Measurements from ENCODE around the gene ADAD1.

ADAD1 gene

DNA sequence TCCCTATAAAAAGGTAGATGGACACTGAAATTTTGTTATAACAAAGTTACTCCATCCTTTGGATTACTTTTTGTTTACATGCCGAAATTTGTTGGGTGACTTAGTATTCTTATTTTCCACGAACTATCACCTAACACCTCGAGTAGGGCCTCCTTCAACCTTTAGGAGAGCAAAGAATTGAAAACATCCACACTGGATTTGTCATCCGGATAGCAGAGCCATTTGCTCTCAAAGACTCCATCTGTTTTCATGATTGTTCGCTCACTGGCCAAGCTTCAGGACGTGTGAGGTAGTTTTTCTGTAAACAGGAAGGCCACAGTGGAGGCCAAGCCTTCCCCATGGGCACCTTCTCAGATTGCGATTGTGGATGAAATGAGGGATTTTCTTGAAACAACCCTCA lies at the start of gene ADAD1:
ADAD1 (plus strand) TSS at position 301 of the 400 bp plus-strand sequence. CDS start 1,059 bp downstream, outside the sequence.
- Histone ChIP-seq H3K27me3 (ENCODE audit: control insufficient read depth, insufficient read depth, low read length) (no peaks in the 10 kb centered on the region), H3K4me2 (ENCODE audit: low read length) (no peak within 1 kb of the TSS), H3K4me3 (ENCODE audit: low read depth, low read length) (no peak within 1 kb of the TSS), H3K79me2 (no peaks in the 10 kb centered on the region), H3K27ac (no peak within 1 kb of the TSS), H2AFZ (no peak within 1 kb of the TSS), H3K9ac (no peak within 1 kb of the TSS), H3K4me1 (no peaks in the 10 kb centered on the region), H3K9me3 (ENCODE audit: control insufficient read depth, low read length) (no peaks in the 10 kb centered on the region), H3K36me3 (ENCODE audit: control insufficient read depth, insufficient read depth, low read length) (no peaks in the 10 kb centered on the region)
- TF ChIP-seq, protein P1, sequence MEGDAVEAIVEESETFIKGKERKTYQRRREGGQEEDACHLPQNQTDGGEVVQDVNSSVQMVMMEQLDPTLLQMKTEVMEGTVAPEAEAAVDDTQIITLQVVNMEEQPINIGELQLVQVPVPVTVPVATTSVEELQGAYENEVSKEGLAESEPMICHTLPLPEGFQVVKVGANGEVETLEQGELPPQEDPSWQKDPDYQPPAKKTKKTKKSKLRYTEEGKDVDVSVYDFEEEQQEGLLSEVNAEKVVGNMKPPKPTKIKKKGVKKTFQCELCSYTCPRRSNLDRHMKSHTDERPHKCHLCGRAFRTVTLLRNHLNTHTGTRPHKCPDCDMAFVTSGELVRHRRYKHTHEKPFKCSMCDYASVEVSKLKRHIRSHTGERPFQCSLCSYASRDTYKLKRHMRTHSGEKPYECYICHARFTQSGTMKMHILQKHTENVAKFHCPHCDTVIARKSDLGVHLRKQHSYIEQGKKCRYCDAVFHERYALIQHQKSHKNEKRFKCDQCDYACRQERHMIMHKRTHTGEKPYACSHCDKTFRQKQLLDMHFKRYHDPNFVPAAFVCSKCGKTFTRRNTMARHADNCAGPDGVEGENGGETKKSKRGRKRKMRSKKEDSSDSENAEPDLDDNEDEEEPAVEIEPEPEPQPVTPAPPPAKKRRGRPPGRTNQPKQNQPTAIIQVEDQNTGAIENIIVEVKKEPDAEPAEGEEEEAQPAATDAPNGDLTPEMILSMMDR (IDR thresholded peaks at IDR 0.05): no peak

DNA sequence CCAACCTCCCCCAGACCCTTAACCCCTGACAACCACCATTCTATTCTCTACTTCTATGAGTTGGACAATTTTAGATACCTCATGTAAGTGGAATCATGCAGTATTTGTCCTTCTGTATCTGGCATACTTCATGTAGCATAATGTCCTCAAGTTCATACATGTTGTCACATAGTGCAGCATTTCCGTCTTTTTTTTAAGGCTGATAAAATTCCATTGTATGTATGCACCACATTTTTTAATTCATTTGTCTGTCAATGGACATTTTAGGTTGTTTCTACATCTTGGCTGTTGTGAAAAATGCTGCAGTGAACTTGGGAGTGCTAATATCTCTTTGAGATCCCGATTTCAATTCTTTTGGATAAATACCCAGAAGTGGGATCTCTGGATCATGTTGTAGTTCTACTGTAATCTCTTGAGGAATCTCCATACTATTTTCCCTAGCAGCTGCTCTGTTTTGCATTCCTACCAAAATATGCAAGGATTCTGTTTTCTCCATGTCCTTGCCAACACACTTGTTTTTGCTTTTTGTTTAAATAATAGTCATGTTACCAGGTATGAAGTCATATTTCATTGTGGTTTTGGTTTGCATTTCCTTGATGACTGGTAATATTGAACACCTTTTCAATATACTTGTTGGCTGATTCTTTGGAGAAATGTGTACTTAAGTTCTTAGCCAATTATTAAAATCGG lies 48.8 kb upstream of the ADAD1 start:
- H3K27me3 ChIP-seq (ENCODE audit: control insufficient read depth, insufficient read depth, low read length): no peaks in the 10 kb centered on the region
- no peaks in the 10 kb centered on the region for H3K79me2 ChIP-seq
- H3K4me2 ChIP-seq (ENCODE audit: low read length): no peak overlapping the region
- no peak overlapping the region for H3K27ac ChIP-seq
- no peak overlapping the region for H3K9ac ChIP-seq
- no peak overlapping the region for H3K4me3 ChIP-seq (ENCODE audit: low read depth, low read length)
- no peaks in the 10 kb centered on the region for H3K4me1 ChIP-seq
- TF ChIP-seq, protein P1 (IDR thresholded peaks at IDR 0.05): no peak
- H3K36me3 ChIP-seq (ENCODE audit: control insufficient read depth, insufficient read depth, low read length): no peaks in the 10 kb centered on the region
- H2AFZ ChIP-seq: no peak overlapping the region
- H3K9me3 ChIP-seq (ENCODE audit: control insufficient read depth, low read length): no peaks in the 10 kb centered on the region

DNA sequence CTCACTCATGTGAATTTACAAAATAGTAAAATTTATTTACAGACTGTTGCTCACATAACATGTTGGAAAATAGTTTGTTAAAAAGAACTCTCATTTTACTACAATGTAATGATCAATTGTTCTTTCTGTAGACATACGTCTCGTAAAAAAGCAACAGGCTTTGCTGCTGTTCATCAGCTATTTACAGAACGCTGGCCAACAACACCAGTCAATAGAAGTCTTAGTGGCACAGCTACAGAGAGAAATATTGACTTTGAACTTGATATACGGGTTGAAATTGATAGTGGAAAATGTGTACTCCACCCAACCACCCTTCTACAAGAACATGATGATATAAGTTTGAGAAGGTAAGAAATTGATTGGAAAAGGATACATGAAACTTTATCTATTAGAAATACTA lies 47.6 kb upstream of the ADAD1 start:
- no peak overlapping the region for H2AFZ ChIP-seq
- H3K4me1 ChIP-seq: no peaks in the 10 kb centered on the region
- no peak overlapping the region for H3K4me3 ChIP-seq (ENCODE audit: low read depth, low read length)
- H3K27ac ChIP-seq: no peak overlapping the region
- H3K27me3 ChIP-seq (ENCODE audit: control insufficient read depth, insufficient read depth, low read length): no peaks in the 10 kb centered on the region
- H3K79me2 ChIP-seq: no peaks in the 10 kb centered on the region
- no peak overlapping the region for H3K4me2 ChIP-seq (ENCODE audit: low read length)
- H3K9ac ChIP-seq: no peak overlapping the region
- TF ChIP-seq, protein P1 (IDR thresholded peaks at IDR 0.05): no peak
- H3K9me3 ChIP-seq (ENCODE audit: control insufficient read depth, low read length): no peaks in the 10 kb centered on the region
- no peaks in the 10 kb centered on the region for H3K36me3 ChIP-seq (ENCODE audit: control insufficient read depth, insufficient read depth, low read length)

DNA sequence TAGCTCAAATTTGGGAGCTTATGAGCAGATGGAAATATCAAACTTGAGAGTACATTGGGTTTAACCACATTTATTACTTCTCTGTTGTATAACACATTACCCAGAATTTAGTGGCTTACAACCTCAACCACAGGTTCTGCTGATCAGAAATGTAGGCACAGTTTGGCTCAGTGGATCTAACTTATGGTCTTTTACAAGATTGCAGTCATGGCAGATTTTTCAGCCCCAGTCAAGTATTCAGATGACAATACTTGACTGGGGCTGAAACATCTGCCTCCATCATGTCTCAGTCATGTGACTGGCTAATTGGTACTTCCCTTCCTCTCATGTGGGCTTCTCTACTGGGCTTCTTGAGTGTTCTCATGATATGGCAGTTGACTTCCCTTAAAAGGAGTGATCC lies 44.0 kb upstream of the ADAD1 start:
- no peaks in the 10 kb centered on the region for H3K36me3 ChIP-seq (ENCODE audit: control insufficient read depth, insufficient read depth, low read length)
- no peaks in the 10 kb centered on the region for H3K9me3 ChIP-seq (ENCODE audit: control insufficient read depth, low read length)
- no peak overlapping the region for H3K9ac ChIP-seq
- no peaks in the 10 kb centered on the region for H3K27me3 ChIP-seq (ENCODE audit: control insufficient read depth, insufficient read depth, low read length)
- no peak overlapping the region for H3K4me2 ChIP-seq (ENCODE audit: low read length)
- H3K4me1 ChIP-seq: no peaks in the 10 kb centered on the region
- H3K27ac ChIP-seq: no peak overlapping the region
- TF ChIP-seq, protein P1 (IDR thresholded peaks at IDR 0.05): no peak
- H3K79me2 ChIP-seq: no peaks in the 10 kb centered on the region
- H3K4me3 ChIP-seq (ENCODE audit: low read depth, low read length): no peak overlapping the region
- H2AFZ ChIP-seq: no peak overlapping the region

DNA sequence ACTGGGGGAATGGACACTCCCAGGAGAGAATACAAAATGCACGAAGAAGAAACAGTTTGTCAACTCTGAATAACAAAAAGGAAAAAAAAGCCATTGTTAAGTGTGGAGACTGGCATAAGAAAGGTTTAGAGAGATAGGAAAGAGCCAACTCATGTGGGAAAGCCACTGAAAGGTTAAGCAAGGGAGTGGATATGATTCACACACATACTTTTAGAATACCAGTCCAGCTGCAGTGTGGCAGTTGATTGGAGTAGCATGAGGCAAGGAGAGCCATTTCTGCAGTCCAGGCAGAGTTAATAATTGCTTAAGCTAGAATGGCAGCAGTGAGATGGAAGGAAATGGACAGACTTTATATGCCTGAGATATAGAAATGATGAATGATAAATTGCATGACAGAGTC lies 36.9 kb upstream of the ADAD1 start:
- no peaks in the 10 kb centered on the region for H3K36me3 ChIP-seq (ENCODE audit: control insufficient read depth, insufficient read depth, low read length)
- no peak overlapping the region for H3K4me3 ChIP-seq (ENCODE audit: low read depth, low read length)
- TF ChIP-seq, protein P1 (IDR thresholded peaks at IDR 0.05): no peak
- H3K9me3 ChIP-seq (ENCODE audit: control insufficient read depth, low read length): no peaks in the 10 kb centered on the region
- no peak overlapping the region for H3K4me2 ChIP-seq (ENCODE audit: low read length)
- H2AFZ ChIP-seq: no peak overlapping the region
- no peak overlapping the region for H3K27ac ChIP-seq
- H3K4me1 ChIP-seq: no peaks in the 10 kb centered on the region
- H3K9ac ChIP-seq: no peak overlapping the region
- no peaks in the 10 kb centered on the region for H3K27me3 ChIP-seq (ENCODE audit: control insufficient read depth, insufficient read depth, low read length)
- no peaks in the 10 kb centered on the region for H3K79me2 ChIP-seq
